GM23338 (cell line): ENCODE measurements around the gene TBC1D9. TPM values are rescaled to one million over a fixed set of nuclear protein-coding genes. Genes with fewer than 3 reads are reported as not detected.

Source experiments
- ATAC-seq: fragments of 200-7000 bp; cut with Tn5 transposase; 3 replicates; pipeline ENCODE4 v1.9.1; 2020
- DNase-seq: peaks from one replicate; pipeline ENCODE4 v3.0.0-alpha.2; 2015; ENCODE audit warnings: low spot score
- H2AFZ ChIP-seq: fragments of 200-600 bp; sonication (generic); 2 replicates; pipeline ENCODE4 v1.8.0; 2016; ENCODE audit warnings: antibody characterized with exemption, mild to moderate bottlenecking, moderate library complexity
- H3F3A ChIP-seq: fragments of 200-600 bp; sonication (generic); replicated peaks from 2 replicates; pipeline ENCODE4 v1.8.0; 2017; ENCODE audit warnings: antibody characterized with exemption, mixed run types, low read depth
- H3K27ac ChIP-seq: fragments of 200-600 bp; sonication (generic); 2 replicates; pipeline ENCODE4 v1.6.1; 2016; ENCODE audit warnings: low read depth
- H3K27me3 ChIP-seq: fragments of 200-600 bp; sonication (generic); 2 replicates; pipeline ENCODE4 v1.8.0; 2016; ENCODE audit warnings: mild to moderate bottlenecking, mixed run types, moderate library complexity; ENCODE audit not compliant: insufficient read depth
- H3K36me3 ChIP-seq: fragments of 200-600 bp; sonication (generic); 2 replicates; pipeline ENCODE4 v1.8.0; 2016; ENCODE audit warnings: mild to moderate bottlenecking; ENCODE audit not compliant: insufficient read depth
- H3K4me1 ChIP-seq: fragments of 200-600 bp; sonication (generic); 2 replicates; pipeline ENCODE4 v1.8.0; 2016; ENCODE audit warnings: mild to moderate bottlenecking, moderate library complexity; ENCODE audit not compliant: insufficient read depth
- H3K4me2 ChIP-seq: fragments of 200-600 bp; sonication (generic); 2 replicates; pipeline ENCODE4 v1.7.1; 2017; ENCODE audit warnings: mixed run types
- H3K4me3 ChIP-seq: fragments of 200-600 bp; sonication (generic); 2 replicates; pipeline ENCODE4 v1.6.1; 2016; ENCODE audit warnings: mixed run types
- H3K79me2 ChIP-seq: fragments of 200-600 bp; sonication (generic); replicated peaks from 2 replicates; pipeline ENCODE4 v1.8.0; 2017; ENCODE audit warnings: mild to moderate bottlenecking; ENCODE audit not compliant: insufficient read depth
- H3K9me2 ChIP-seq: fragments of 200-600 bp; sonication (generic); 2 replicates; pipeline ENCODE4 v1.8.0; 2017; ENCODE audit not compliant: insufficient read depth
- H4K20me1 ChIP-seq: fragments of 200-600 bp; sonication (generic); replicated peaks from 2 replicates; pipeline ENCODE4 v1.8.0; 2017; ENCODE audit warnings: mild to moderate bottlenecking; ENCODE audit not compliant: insufficient read depth
- H3K27ac Mint-ChIP-seq: 2 replicates; pipeline ENCODE4 v1.8.0; 2020; ENCODE audit warnings: inconsistent platforms, mild to moderate bottlenecking, moderate library complexity, mixed read lengths
- H3K27me3 Mint-ChIP-seq: 3 replicates; pipeline ENCODE4 v1.8.0; 2022; ENCODE audit warnings: low read depth, mild to moderate bottlenecking, moderate library complexity, mixed read lengths, inconsistent platforms; ENCODE audit not compliant: insufficient read depth, poor library complexity
- H3K36me3 Mint-ChIP-seq: 3 replicates; pipeline ENCODE4 v1.8.0; 2021; ENCODE audit warnings: low read depth, mild to moderate bottlenecking, inconsistent platforms, moderate library complexity, mixed read lengths
- H3K4me1 Mint-ChIP-seq: 3 replicates; pipeline ENCODE4 v1.8.0; 2020; ENCODE audit warnings: mild to moderate bottlenecking, inconsistent platforms, mixed read lengths
- H3K4me3 Mint-ChIP-seq: 3 replicates; pipeline ENCODE4 v1.8.0; 2021; ENCODE audit warnings: moderate library complexity, mild to moderate bottlenecking, inconsistent platforms, mixed read lengths
- H3K9me3 Mint-ChIP-seq: 3 replicates; pipeline ENCODE4 v1.8.0; 2020; ENCODE audit warnings: moderate library complexity, mild to moderate bottlenecking, inconsistent platforms, mixed read lengths
- CREB1 ChIP-seq: fragments of 250-450 bp; sonication (Bioruptor Pico); IDR thresholded peaks from 2 replicates; pipeline ENCODE4 v1.5.0; 2020; ENCODE audit warnings: low read depth, mild to moderate bottlenecking, moderate library complexity
- EZH2 ChIP-seq: fragments of 200-600 bp; sonication (generic); IDR thresholded peaks from one replicate; pipeline ENCODE4 v1.8.0; 2017; ENCODE audit warnings: antibody characterized with exemption, mild to moderate bottlenecking, low read depth; ENCODE audit not compliant: unreplicated experiment
- EZH2phosphoT487 ChIP-seq: fragments of 200-600 bp; sonication (generic); IDR thresholded peaks from one replicate; pipeline ENCODE4 v1.8.1; 2018; ENCODE audit warnings: antibody characterized with exemption; ENCODE audit not compliant: unreplicated experiment
- JUNB ChIP-seq: IDR thresholded peaks from one replicate; pipeline ENCODE4 v1.6.1; 2016; ENCODE audit warnings: antibody characterized with exemption; ENCODE audit not compliant: unreplicated experiment
- NANOG ChIP-seq: IDR thresholded peaks from 2 replicates; pipeline ENCODE4 v1.6.1; 2016; ENCODE audit warnings: antibody characterized with exemption, borderline replicate concordance
- POLR2AphosphoS5 ChIP-seq: IDR thresholded peaks from 2 replicates; pipeline ENCODE4 v1.6.1; 2016; ENCODE audit warnings: antibody characterized with exemption, low read depth
- STAT1 ChIP-seq: IDR thresholded peaks from one replicate; pipeline ENCODE4 v1.6.1; 2016; ENCODE audit warnings: antibody characterized with exemption; ENCODE audit not compliant: unreplicated experiment
- ZNF114 ChIP-seq: fragments of 250-450 bp; sonication (Bioruptor Pico); IDR thresholded peaks from 2 replicates; pipeline ENCODE4 v1.5.0; 2020; ENCODE audit warnings: mild to moderate bottlenecking, moderate library complexity
- ZNF331 ChIP-seq: fragments of 250-450 bp; sonication (Bioruptor Pico); IDR thresholded peaks from 2 replicates; pipeline ENCODE4 v1.5.0; 2020; ENCODE audit warnings: low read depth, mild to moderate bottlenecking, moderate library complexity
- polyA plus RNA-seq: library from polyadenylated mRNA; unstranded; fragments of >200 nt; fragmentation: Nextera tagmentation; extraction: Ambion mirVana; gene quantifications from 2 replicates; pipeline ENCODE4 v1.2.1, GENCODE V29; 2016
- total RNA-seq: library from RNA; depleted of rRNA; stranded (reverse); fragments of >200 nt; shearing (Covaris generic); gene quantifications from 2 replicates; pipeline ENCODE4 v1.2.3, GENCODE V29; 2014
- TF ChIP-seq, protein P1 (sequence below): IDR thresholded peaks from 2 replicates; pipeline ENCODE4 v1.6.1; 2016; ENCODE audit warnings: antibody characterized with exemption
- TF ChIP-seq, protein P2 (sequence below): fragments of 250-450 bp; sonication (Bioruptor Pico); IDR thresholded peaks from 2 replicates; pipeline ENCODE4 v1.5.0; 2020; ENCODE audit warnings: mild to moderate bottlenecking, moderate library complexity
- TF ChIP-seq, protein P3 (sequence below): IDR thresholded peaks from one replicate; pipeline ENCODE4 v1.6.1; 2018; ENCODE audit warnings: antibody characterized with exemption; ENCODE audit not compliant: unreplicated experiment
- TF ChIP-seq, protein P4 (sequence below), 2 experiments: fragments of 200-600 bp in 1 of 2; sonication (generic) in 1 of 2; conservative IDR thresholded peaks; 2 replicates each; pipeline versions ENCODE4 v1.5.1 to v1.6.1; 2016 to 2017; ENCODE audit warnings: antibody characterized with exemption in 2 of 2, low read depth in 2 of 2, mild to moderate bottlenecking in 2 of 2, moderate library complexity in 1 of 2

Gene TBC1D9
- total and polyA plus RNA-seq, 2 experiments from 2014 or later, result 0.03 to 0.56 TPM

GRCh38 chr4:140718241-140718952 lies 37.8 kb downstream of the TBC1D9 start:
- TF ChIP-seq JUNB (no peak), NANOG (no peak), CREB1 (CRISPR knock-in tag) (no peak), EZH2phosphoT487 (no peak), STAT1 (no peak), EZH2 (no peak), ZNF114 (no peak), ZNF331 (no peak), POLR2AphosphoS5 (no peak)
- TF ChIP-seq, protein P1, sequence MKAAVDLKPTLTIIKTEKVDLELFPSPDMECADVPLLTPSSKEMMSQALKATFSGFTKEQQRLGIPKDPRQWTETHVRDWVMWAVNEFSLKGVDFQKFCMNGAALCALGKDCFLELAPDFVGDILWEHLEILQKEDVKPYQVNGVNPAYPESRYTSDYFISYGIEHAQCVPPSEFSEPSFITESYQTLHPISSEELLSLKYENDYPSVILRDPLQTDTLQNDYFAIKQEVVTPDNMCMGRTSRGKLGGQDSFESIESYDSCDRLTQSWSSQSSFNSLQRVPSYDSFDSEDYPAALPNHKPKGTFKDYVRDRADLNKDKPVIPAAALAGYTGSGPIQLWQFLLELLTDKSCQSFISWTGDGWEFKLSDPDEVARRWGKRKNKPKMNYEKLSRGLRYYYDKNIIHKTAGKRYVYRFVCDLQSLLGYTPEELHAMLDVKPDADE, result no peak
- TF ChIP-seq, protein P2, sequence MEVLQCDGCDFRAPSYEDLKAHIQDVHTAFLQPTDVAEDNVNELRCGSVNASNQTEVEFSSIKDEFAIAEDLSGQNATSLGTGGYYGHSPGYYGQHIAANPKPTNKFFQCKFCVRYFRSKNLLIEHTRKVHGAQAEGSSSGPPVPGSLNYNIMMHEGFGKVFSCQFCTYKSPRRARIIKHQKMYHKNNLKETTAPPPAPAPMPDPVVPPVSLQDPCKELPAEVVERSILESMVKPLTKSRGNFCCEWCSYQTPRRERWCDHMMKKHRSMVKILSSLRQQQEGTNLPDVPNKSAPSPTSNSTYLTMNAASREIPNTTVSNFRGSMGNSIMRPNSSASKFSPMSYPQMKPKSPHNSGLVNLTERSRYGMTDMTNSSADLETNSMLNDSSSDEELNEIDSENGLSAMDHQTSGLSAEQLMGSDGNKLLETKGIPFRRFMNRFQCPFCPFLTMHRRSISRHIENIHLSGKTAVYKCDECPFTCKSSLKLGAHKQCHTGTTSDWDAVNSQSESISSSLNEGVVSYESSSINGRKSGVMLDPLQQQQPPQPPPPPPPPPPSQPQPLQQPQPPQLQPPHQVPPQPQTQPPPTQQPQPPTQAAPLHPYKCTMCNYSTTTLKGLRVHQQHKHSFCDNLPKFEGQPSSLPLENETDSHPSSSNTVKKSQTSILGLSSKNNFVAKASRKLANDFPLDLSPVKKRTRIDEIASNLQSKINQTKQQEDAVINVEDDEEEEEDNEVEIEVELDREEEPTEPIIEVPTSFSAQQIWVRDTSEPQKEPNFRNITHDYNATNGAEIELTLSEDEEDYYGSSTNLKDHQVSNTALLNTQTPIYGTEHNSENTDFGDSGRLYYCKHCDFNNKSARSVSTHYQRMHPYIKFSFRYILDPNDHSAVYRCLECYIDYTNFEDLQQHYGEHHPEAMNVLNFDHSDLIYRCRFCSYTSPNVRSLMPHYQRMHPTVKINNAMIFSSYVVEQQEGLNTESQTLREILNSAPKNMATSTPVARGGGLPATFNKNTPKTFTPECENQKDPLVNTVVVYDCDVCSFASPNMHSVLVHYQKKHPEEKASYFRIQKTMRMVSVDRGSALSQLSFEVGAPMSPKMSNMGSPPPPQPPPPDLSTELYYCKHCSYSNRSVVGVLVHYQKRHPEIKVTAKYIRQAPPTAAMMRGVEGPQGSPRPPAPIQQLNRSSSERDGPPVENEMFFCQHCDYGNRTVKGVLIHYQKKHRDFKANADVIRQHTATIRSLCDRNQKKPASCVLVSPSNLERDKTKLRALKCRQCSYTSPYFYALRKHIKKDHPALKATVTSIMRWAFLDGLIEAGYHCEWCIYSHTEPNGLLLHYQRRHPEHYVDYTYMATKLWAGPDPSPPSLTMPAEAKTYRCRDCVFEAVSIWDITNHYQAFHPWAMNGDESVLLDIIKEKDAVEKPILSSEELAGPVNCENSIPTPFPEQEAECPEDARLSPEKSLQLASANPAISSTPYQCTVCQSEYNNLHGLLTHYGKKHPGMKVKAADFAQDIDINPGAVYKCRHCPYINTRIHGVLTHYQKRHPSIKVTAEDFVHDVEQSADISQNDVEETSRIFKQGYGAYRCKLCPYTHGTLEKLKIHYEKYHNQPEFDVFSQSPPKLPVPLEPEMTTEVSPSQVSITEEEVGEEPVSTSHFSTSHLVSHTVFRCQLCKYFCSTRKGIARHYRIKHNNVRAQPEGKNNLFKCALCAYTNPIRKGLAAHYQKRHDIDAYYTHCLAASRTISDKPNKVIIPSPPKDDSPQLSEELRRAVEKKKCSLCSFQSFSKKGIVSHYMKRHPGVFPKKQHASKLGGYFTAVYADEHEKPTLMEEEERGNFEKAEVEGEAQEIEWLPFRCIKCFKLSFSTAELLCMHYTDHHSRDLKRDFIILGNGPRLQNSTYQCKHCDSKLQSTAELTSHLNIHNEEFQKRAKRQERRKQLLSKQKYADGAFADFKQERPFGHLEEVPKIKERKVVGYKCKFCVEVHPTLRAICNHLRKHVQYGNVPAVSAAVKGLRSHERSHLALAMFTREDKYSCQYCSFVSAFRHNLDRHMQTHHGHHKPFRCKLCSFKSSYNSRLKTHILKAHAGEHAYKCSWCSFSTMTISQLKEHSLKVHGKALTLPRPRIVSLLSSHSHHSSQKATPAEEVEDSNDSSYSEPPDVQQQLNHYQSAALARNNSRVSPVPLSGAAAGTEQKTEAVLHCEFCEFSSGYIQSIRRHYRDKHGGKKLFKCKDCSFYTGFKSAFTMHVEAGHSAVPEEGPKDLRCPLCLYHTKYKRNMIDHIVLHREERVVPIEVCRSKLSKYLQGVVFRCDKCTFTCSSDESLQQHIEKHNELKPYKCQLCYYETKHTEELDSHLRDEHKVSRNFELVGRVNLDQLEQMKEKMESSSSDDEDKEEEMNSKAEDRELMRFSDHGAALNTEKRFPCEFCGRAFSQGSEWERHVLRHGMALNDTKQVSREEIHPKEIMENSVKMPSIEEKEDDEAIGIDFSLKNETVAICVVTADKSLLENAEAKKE (CRISPR knock-in tag), result no peak
- TF ChIP-seq, protein P3, sequence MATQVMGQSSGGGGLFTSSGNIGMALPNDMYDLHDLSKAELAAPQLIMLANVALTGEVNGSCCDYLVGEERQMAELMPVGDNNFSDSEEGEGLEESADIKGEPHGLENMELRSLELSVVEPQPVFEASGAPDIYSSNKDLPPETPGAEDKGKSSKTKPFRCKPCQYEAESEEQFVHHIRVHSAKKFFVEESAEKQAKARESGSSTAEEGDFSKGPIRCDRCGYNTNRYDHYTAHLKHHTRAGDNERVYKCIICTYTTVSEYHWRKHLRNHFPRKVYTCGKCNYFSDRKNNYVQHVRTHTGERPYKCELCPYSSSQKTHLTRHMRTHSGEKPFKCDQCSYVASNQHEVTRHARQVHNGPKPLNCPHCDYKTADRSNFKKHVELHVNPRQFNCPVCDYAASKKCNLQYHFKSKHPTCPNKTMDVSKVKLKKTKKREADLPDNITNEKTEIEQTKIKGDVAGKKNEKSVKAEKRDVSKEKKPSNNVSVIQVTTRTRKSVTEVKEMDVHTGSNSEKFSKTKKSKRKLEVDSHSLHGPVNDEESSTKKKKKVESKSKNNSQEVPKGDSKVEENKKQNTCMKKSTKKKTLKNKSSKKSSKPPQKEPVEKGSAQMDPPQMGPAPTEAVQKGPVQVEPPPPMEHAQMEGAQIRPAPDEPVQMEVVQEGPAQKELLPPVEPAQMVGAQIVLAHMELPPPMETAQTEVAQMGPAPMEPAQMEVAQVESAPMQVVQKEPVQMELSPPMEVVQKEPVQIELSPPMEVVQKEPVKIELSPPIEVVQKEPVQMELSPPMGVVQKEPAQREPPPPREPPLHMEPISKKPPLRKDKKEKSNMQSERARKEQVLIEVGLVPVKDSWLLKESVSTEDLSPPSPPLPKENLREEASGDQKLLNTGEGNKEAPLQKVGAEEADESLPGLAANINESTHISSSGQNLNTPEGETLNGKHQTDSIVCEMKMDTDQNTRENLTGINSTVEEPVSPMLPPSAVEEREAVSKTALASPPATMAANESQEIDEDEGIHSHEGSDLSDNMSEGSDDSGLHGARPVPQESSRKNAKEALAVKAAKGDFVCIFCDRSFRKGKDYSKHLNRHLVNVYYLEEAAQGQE, result no peak
- TF ChIP-seq, protein P4, sequence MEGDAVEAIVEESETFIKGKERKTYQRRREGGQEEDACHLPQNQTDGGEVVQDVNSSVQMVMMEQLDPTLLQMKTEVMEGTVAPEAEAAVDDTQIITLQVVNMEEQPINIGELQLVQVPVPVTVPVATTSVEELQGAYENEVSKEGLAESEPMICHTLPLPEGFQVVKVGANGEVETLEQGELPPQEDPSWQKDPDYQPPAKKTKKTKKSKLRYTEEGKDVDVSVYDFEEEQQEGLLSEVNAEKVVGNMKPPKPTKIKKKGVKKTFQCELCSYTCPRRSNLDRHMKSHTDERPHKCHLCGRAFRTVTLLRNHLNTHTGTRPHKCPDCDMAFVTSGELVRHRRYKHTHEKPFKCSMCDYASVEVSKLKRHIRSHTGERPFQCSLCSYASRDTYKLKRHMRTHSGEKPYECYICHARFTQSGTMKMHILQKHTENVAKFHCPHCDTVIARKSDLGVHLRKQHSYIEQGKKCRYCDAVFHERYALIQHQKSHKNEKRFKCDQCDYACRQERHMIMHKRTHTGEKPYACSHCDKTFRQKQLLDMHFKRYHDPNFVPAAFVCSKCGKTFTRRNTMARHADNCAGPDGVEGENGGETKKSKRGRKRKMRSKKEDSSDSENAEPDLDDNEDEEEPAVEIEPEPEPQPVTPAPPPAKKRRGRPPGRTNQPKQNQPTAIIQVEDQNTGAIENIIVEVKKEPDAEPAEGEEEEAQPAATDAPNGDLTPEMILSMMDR (conservative IDR thresholded peaks at IDR 0.05; ENCODE audit: low read depth in 2 of 2), result no peak
- Mint-ChIP-seq H3K36me3 (no peaks in the 10 kb centered on the region), H3K4me1 (peaks cover 12% of the 10 kb centered on the region), H3K4me3 (no peak overlapping the region), H3K27me3 (no peaks in the 10 kb centered on the region), H3K27ac (no peak overlapping the region), H3K9me3 (no peaks in the 10 kb centered on the region)
- H3K36me3 ChIP-seq, result no peaks in the 10 kb centered on the region
- DNase-seq (no peak), ATAC-seq (no peak)
- H2AFZ ChIP-seq, result no peak overlapping the region
- H3K4me2 ChIP-seq, result no peak overlapping the region
- H3K4me3 ChIP-seq, result no peak overlapping the region
- no peaks in the 10 kb centered on the region for H3K79me2 ChIP-seq
- no peaks in the 10 kb centered on the region for H4K20me1 ChIP-seq
- H3K9me2 ChIP-seq, result no peaks in the 10 kb centered on the region
- no peak overlapping the region for H3K27ac ChIP-seq
- H3F3A ChIP-seq, result no peaks in the 10 kb centered on the region
- H3K4me1 ChIP-seq, result peaks cover 5% of the 10 kb centered on the region; the same call in 1 of the 2 replicates
- H3K27me3 ChIP-seq, result no peaks in the 10 kb centered on the region
